AG09309 (cell line): ENCODE results near the gene FSD1.
"Not testable (repeated sequence)": the region's sequence is repeated elsewhere in the genome, so short reads cannot be mapped to it uniquely, and the experiment has no call there.

Experiments used
- DNase-seq: peaks from one replicate; pipeline ENCODE4 v3.0.0-alpha.2; 2010; ENCODE audit warnings: low read depth
- H3K4me3 ChIP-seq: 2 replicates; pipeline ENCODE4 v1.5.1; 2011; ENCODE audit warnings: mild to moderate bottlenecking, low read depth, low read length, moderate library complexity; ENCODE audit not compliant: control insufficient read depth
- TF ChIP-seq, protein P1 (sequence below): IDR thresholded peaks from 2 replicates; pipeline ENCODE4 v1.5.1; 2011; ENCODE audit warnings: mild to moderate bottlenecking, low read depth, low read length, inconsistent platforms; ENCODE audit not compliant: insufficient read depth, control insufficient read depth; ENCODE audit errors: missing control alignments

FSD1 gene

GRCh38 chr19:4266253-4267000 lies 38.0 kb upstream of the FSD1 start:
- no peak overlapping the region for H3K4me3 ChIP-seq
- TF ChIP-seq, protein P1, sequence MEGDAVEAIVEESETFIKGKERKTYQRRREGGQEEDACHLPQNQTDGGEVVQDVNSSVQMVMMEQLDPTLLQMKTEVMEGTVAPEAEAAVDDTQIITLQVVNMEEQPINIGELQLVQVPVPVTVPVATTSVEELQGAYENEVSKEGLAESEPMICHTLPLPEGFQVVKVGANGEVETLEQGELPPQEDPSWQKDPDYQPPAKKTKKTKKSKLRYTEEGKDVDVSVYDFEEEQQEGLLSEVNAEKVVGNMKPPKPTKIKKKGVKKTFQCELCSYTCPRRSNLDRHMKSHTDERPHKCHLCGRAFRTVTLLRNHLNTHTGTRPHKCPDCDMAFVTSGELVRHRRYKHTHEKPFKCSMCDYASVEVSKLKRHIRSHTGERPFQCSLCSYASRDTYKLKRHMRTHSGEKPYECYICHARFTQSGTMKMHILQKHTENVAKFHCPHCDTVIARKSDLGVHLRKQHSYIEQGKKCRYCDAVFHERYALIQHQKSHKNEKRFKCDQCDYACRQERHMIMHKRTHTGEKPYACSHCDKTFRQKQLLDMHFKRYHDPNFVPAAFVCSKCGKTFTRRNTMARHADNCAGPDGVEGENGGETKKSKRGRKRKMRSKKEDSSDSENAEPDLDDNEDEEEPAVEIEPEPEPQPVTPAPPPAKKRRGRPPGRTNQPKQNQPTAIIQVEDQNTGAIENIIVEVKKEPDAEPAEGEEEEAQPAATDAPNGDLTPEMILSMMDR = no peak
- DNase-seq = no peak

- H3K4me3 ChIP-seq = no peak overlapping the region
- no peak for DNase-seq
- TF ChIP-seq, protein P1 = peak; percentile 82
Observed at GRCh38 chr19:4267101-4267900, 37.1 kb upstream of the FSD1 start.

DNA sequence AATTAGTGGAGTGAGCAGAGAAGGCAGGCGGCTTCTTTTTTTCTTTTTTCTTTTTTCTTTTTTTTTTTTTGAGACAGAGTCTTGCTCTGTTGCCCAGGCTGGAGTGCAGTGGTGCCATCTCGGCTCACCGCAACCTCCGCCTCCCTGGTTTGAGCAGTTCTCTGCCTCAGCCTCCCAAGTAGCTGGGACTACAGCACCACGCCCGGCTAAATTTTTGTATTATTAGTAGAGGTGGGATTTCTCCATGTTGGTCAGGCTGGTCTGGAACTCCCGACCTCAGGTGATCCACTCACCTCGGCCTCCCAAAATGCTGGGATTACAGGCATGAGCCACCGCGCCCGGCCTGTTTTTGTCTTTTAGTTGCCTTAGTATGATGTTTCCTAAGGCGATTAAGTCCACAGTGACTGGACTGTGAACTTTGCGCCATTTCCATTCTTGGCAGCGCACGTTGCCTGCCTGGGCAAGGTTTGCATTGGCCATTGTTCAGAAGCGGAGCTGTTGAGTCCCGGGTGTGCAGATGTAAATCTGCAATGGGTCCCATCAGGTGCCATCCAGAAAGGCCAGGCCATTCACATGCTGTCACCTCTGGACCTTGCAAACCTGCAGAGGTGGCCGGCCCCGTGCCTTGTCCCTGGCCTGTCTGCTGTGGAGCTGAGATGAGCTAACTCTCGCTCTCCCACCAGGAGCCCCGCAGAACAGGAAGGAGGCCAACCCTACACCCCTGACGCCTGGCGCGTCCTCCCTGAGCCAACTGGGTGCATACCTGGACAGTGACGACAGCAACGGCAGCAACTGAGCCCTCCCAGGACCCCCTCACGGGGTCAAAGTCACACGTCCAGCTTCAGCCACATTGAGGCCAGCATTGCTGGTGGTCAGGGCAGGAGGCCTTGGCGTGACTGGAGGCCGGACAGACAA lies 36.2 kb upstream of the FSD1 start:
- DNase-seq = no peak
- H3K4me3 ChIP-seq = no peak overlapping the region
- TF ChIP-seq, protein P1 = no peak

DNA sequence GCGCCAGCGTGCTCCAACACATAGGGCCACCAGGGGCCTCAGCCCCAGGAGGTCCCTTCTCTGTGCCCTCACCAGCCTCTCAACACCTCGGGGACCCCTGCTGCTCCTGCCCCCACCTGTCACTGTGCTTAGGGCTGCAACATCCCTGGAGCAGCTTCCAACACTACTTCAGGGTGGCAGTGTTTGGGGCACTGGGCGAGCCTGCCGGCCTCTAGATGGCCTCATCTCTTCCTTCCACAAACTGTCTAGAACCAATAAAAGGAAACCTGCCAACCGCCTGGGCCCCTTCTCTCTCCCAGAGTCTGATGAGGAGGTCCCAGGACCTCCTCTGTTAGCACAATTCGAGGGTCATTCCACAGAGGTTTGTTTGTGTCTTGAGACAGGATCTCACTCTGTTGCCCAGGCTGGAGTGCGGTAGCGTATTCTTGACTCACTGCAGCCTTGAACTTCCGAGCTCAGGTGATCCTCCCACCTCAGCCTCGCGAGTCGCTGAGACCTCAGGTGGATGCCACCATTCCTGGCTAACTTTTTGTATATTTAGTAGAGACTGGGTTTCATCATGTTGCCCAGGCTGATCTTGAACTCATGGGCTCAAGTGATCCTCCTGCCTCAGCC lies 35.5 kb upstream of the FSD1 start:
- DNase-seq = no peak
- TF ChIP-seq, protein P1 = no peak
- no peak overlapping the region for H3K4me3 ChIP-seq

- H3K4me3 ChIP-seq = no peak overlapping the region
- TF ChIP-seq, protein P1 = no peak
Observed at GRCh38 chr19:4272894-4273293, 31.5 kb upstream of the FSD1 start.

DNA sequence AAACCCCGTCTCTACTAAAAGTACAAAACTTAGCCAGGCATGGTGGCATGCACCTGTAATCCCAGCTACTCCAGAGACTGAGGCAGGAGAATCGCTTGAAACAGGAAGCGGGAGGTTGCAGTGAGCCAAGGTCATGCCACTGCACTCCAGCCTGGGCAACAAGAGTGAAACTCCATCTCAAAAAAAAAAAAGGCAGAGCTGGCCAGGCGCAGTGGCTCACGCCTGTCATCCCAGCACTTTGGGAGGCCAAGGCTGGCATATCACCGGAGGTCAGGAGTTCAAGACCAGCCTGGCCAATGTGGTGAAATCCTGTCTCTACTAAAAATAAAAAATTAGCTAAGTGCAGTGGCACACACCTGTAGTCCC lies 30.1 kb upstream of the FSD1 start:
- H3K4me3 ChIP-seq, DNase-seq: not testable (repeated sequence)

More at GRCh38 chr19:4272894-4273293, 31.5 kb upstream of the FSD1 start:
- DNase-seq = no peak
